WTC11 (cell line): ENCODE measurements around the gene ZFP92. TPM values are rescaled to one million over a fixed set of nuclear protein-coding genes. Genes with fewer than 3 reads are reported as not detected.

ENCODE experiments used
- ATAC-seq: fragments of 200-7000 bp; cut with Tn5 transposase; 2 replicates; pipeline ENCODE4 v1.10.0; 2021; ENCODE audit warnings: mild to moderate bottlenecking, moderate library complexity
- CTCF ChIA-PET: fragments of 300-600 bp; sonication (Branson Sonifier 250); formaldehyde crosslinking; loops from one replicate; lab custom pipeline; 2021; ENCODE audit warnings: antibody characterized with exemption; lab: Charles Lee
- POLR2A ChIA-PET: fragments of 350-600 bp; sonication (Branson Sonifier 250); formaldehyde crosslinking; loops from one replicate; lab custom pipeline; 2021; ENCODE audit warnings: antibody characterized with exemption; lab: Charles Lee
- DNase-seq: peaks from one replicate; pipeline ENCODE4 v3.0.0; 2021; ENCODE audit warnings: low spot score
- H3K27ac Mint-ChIP-seq: 2 replicates; pipeline ENCODE4 v1.8.0; 2021; ENCODE audit warnings: mixed read lengths
- H3K27me3 Mint-ChIP-seq: 2 replicates; pipeline ENCODE4 v1.8.0; 2021; ENCODE audit warnings: low read depth, mild to moderate bottlenecking, moderate library complexity, mixed read lengths
- H3K36me3 Mint-ChIP-seq: 2 replicates; pipeline ENCODE4 v1.8.0; 2021; ENCODE audit warnings: mixed read lengths
- H3K4me1 Mint-ChIP-seq: 2 replicates; pipeline ENCODE4 v1.8.0; 2022; ENCODE audit warnings: mixed read lengths
- H3K4me3 Mint-ChIP-seq: 2 replicates; pipeline ENCODE4 v1.8.0; 2021; ENCODE audit warnings: mild to moderate bottlenecking, moderate library complexity, mixed read lengths
- H3K9me3 Mint-ChIP-seq: 2 replicates; pipeline ENCODE4 v1.8.0; 2021; ENCODE audit warnings: mixed read lengths
- ELF4 ChIP-seq: sonication (generic); formaldehyde crosslinking; IDR thresholded peaks from 2 replicates; pipeline ENCODE4 v1.8.1; 2022; ENCODE audit warnings: low read depth, mild to moderate bottlenecking, moderate library complexity, missing genetic modification reagents
- FOXK1 ChIP-seq: sonication (generic); formaldehyde crosslinking; IDR thresholded peaks from 2 replicates; pipeline ENCODE4 v1.8.0; 2022; ENCODE audit warnings: mild to moderate bottlenecking, moderate library complexity, missing genetic modification reagents
- GRHL2 ChIP-seq: fragments of 250-450 bp; sonication (Bioruptor Pico); IDR thresholded peaks from 2 replicates; pipeline ENCODE4 v1.8.0; 2022; ENCODE audit warnings: mild to moderate bottlenecking, moderate library complexity; ENCODE audit not compliant: insufficient replicate concordance, severe bottlenecking
- KAT7 ChIP-seq: sonication (generic); formaldehyde crosslinking; IDR thresholded peaks from 2 replicates; pipeline ENCODE4 v1.8.1; 2023; ENCODE audit warnings: missing genetic modification reagents, mild to moderate bottlenecking, borderline replicate concordance
- MXD4 ChIP-seq: fragments of 250-450 bp; sonication (Bioruptor Pico); IDR thresholded peaks from 2 replicates; pipeline ENCODE4 v1.8.0; 2021; ENCODE audit warnings: mild to moderate bottlenecking, moderate library complexity, borderline replicate concordance
- NR3C1 ChIP-seq: sonication (generic); formaldehyde crosslinking; conservative IDR thresholded peaks from 2 replicates; pipeline ENCODE4 v1.8.1; 2023; ENCODE audit warnings: low read depth, mild to moderate bottlenecking, missing genetic modification reagents
- TCF7 ChIP-seq: sonication (generic); formaldehyde crosslinking; IDR thresholded peaks from 2 replicates; pipeline ENCODE4 v1.8.0; 2022; ENCODE audit warnings: mild to moderate bottlenecking, low read depth, missing genetic modification reagents, moderate library complexity
- TEAD1 ChIP-seq: sonication (generic); formaldehyde crosslinking; IDR thresholded peaks from 2 replicates; pipeline ENCODE4 v1.8.0; 2022; ENCODE audit warnings: mild to moderate bottlenecking, missing genetic modification reagents
- TP53 ChIP-seq: sonication (generic); formaldehyde crosslinking; IDR thresholded peaks from 2 replicates; pipeline ENCODE4 v1.8.1; 2023; ENCODE audit warnings: mild to moderate bottlenecking, missing genetic modification reagents
- ZNF138 ChIP-seq: sonication (generic); formaldehyde crosslinking; conservative IDR thresholded peaks from 2 replicates; pipeline ENCODE4 v1.8.1; 2022; ENCODE audit warnings: mild to moderate bottlenecking, moderate library complexity, missing genetic modification reagents
- total RNA-seq: library from RNA; stranded (reverse); gene quantifications from 3 replicates; pipeline ENCODE4 v1.2.3, GENCODE V29; 2021
- TF ChIP-seq, protein P1 (sequence below): fragments of 250-450 bp; sonication (Bioruptor Pico); IDR thresholded peaks from 2 replicates; pipeline ENCODE4 v2.1.2; 2022; ENCODE audit warnings: mild to moderate bottlenecking, moderate library complexity
- TF ChIP-seq, protein P2 (sequence below): fragments of 250-450 bp; sonication (Bioruptor Pico); IDR thresholded peaks from 2 replicates; pipeline ENCODE4 v1.9.0; 2021; ENCODE audit warnings: moderate library complexity, mild to moderate bottlenecking, inconsistent platforms, borderline replicate concordance
- TF ChIP-seq, protein P3 (sequence below): fragments of 250-450 bp; sonication (Bioruptor Pico); IDR thresholded peaks from 2 replicates; pipeline ENCODE4 v1.8.0; 2021; ENCODE audit warnings: mild to moderate bottlenecking
- TF ChIP-seq, protein P4 (sequence below): sonication (generic); formaldehyde crosslinking; conservative IDR thresholded peaks from 2 replicates; pipeline ENCODE4 v1.8.1; 2022; ENCODE audit warnings: mild to moderate bottlenecking, missing genetic modification reagents
- TF ChIP-seq, protein P5 (sequence below): sonication (generic); formaldehyde crosslinking; IDR thresholded peaks from 2 replicates; pipeline ENCODE4 v1.8.0; 2023; ENCODE audit warnings: missing genetic modification reagents

The ZFP92 gene
- total RNA-seq, 1 experiment from 2014 or later: 0.31 TPM

DNA sequence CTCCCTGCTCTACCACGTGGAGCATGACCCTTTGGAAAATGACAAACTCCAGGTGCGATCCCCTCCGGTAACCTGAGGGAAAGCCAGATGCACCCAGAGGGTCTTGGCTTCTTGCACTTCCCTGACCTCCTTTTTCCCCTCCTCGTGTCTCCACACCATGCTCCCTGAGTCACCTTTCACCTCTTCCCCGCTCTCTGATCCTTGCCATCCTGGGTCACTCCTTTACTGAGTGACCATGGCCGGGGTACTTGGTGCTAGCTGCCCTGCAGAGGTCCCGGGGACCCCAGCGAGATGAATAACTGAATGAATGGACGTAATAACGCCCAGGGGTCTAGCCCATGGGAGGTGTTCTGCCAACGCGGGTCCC is 401 bp upstream of the ZFP92 start:
- Mint-ChIP-seq H3K4me1 (peaks cover 8% of the 10 kb centered on the region), H3K36me3 (no peaks in the 10 kb centered on the region), H3K27ac (no peak overlapping the region), H3K4me3 (peak overlapping the region; percentile 59), H3K27me3 (peaks cover 19% of the 10 kb centered on the region), H3K9me3 (no peaks in the 10 kb centered on the region)
- POLR2A ChIA-PET: no interaction called here
- DNase-seq: no peak
- ATAC-seq: no peak
- TF ChIP-seq TCF7 (CRISPR knock-in tag): no peak
- no peak for TF ChIP-seq TP53 (CRISPR knock-in tag)
- TF ChIP-seq, protein P1, sequence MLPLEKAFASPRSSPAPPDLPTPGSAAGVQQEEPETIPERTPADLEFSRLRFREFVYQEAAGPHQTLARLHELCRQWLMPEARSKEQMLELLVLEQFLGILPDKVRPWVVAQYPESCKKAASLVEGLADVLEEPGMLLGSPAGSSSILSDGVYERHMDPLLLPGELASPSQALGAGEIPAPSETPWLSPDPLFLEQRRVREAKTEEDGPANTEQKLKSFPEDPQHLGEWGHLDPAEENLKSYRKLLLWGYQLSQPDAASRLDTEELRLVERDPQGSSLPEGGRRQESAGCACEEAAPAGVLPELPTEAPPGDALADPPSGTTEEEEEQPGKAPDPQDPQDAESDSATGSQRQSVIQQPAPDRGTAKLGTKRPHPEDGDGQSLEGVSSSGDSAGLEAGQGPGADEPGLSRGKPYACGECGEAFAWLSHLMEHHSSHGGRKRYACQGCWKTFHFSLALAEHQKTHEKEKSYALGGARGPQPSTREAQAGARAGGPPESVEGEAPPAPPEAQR (CRISPR knock-in tag): no peak
- TF ChIP-seq MXD4 (CRISPR knock-in tag): no peak
- TF ChIP-seq GRHL2: no peak
- no peak for TF ChIP-seq KAT7
- CTCF ChIA-PET: interaction anchor here (1.0 kb wide), 1 partner anchor 32 kb away, joined by 3 read pairs; no protein-coding TSS in a partner anchor

DNA sequence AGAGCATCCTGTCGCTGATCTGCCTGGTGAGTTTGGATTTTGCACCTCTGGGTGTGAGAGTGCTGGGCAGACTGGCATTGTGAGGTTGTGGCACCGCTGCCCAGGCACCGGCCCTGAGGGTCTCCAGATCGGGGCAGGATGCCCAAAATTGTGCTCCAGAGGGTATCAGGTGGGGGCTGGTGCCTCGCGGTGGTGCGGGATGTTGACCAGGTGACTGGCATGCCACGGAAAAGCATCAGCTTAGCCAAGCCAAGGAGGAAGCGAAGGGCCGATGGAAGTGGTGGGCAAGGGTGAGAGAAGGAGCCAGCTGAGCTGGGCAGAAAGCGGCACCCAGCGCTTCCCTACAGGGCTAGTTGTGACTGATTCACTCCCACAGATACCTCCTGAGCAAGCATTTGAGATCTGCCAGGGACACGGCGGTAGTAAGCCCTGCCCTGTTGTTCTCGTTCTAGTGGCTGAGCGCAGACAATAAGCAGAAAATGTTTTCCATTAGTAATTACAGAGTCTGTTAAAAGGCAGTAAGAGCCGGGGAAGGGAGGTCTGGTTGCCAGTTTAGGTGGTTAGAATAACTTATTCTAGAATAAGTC is 809 bp downstream of the ZFP92 start:
- no peaks in the 10 kb centered on the region for H3K36me3 Mint-ChIP-seq
- peaks cover 19% of the 10 kb centered on the region for H3K27me3 Mint-ChIP-seq
- peaks cover 8% of the 10 kb centered on the region for H3K4me1 Mint-ChIP-seq
- ChIA-PET CTCF (interaction anchor here (0.6 to 1.4 kb wide), 4 partner anchors 31 to 78 kb away, joined by 3 to 7 read pairs (median 3); partner anchors contain the start of genes HAUS7 and ZNF275), POLR2A (no interaction called here)
- no peak overlapping the region for H3K27ac Mint-ChIP-seq
- ATAC-seq: no peak
- no peaks in the 10 kb centered on the region for H3K9me3 Mint-ChIP-seq
- TF ChIP-seq, protein P2, sequence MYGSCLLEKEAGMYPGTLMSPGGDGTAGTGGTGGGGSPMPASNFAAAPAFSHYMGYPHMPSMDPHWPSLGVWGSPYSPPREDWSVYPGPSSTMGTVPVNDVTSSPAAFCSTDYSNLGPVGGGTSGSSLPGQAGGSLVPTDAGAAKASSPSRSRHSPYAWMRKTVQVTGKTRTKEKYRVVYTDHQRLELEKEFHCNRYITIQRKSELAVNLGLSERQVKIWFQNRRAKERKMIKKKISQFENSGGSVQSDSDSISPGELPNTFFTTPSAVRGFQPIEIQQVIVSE: no peak
- no peak for TF ChIP-seq FOXK1 (CRISPR knock-in tag)
- TF ChIP-seq, protein P3, sequence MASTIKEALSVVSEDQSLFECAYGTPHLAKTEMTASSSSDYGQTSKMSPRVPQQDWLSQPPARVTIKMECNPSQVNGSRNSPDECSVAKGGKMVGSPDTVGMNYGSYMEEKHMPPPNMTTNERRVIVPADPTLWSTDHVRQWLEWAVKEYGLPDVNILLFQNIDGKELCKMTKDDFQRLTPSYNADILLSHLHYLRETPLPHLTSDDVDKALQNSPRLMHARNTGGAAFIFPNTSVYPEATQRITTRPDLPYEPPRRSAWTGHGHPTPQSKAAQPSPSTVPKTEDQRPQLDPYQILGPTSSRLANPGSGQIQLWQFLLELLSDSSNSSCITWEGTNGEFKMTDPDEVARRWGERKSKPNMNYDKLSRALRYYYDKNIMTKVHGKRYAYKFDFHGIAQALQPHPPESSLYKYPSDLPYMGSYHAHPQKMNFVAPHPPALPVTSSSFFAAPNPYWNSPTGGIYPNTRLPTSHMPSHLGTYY (CRISPR knock-in tag): no peak
- TF ChIP-seq TEAD1: no peak
- TF ChIP-seq, protein P4, sequence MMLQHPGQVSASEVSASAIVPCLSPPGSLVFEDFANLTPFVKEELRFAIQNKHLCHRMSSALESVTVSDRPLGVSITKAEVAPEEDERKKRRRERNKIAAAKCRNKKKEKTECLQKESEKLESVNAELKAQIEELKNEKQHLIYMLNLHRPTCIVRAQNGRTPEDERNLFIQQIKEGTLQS (CRISPR knock-in tag): no peak
- no peak for TF ChIP-seq ZNF138 (CRISPR knock-in tag)
- H3K4me3 Mint-ChIP-seq: peak overlapping the region; percentile 52
- no peak for DNase-seq

DNA sequence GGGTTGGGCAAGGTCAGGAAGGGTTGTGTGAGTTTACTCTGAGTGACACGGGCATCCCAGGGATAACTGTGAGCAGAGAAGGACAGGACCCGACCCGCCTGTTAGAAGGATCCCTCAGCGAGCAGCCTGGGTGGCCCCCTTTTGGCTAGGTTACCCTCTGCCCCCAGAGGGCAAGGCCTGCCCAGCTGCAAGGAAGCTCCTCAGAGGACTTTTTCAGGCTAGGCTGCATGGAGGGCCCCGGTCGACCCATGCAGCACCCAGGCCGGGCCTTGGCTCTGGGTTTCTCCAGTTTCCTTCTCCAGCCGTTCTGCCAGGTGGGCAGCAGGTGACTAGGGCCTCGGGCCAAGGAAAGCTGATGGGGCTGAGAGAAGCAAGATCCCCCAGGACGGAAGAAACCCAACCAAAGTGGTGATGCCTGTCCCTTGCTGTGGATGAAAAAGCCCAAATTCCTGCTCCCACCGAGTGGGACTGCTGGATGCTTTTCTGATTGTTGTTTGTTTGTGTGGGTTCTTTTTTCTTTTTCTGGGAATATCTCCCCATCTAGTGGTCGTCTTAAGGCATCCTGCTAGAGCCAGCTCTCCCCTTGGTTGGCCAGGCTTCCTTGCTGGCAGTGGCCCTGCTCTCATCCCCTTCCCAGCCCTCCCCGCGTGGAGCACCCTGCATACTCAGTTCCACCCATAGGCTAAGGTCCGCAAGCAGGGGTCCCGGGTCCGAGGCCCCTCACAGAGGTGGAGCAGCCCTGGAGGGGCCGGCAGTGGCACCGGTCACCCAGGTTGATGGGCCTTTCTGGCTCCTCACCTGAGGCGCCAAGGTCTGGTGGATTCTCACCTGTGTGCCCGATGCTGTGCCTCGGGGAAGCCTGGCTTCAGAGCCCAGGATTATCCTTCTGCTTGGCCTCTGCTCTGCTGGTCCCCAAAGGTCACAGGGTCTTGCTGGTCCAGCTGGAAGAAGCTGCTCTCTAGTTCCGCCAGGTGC is 1.8 kb downstream of the ZFP92 start:
- Mint-ChIP-seq H3K4me3 (peak overlapping the region; percentile 16; the same call in 1 of the 2 replicates), H3K36me3 (no peaks in the 10 kb centered on the region), H3K27me3 (peaks cover 19% of the 10 kb centered on the region), H3K9me3 (no peaks in the 10 kb centered on the region), H3K27ac (no peak overlapping the region), H3K4me1 (peaks cover 14% of the 10 kb centered on the region)
- POLR2A ChIA-PET: no interaction called here
- ATAC-seq: 0 out of 2 replicates have a peak, but pooled peaks have one; percentile 21
- no peak for TF ChIP-seq NR3C1 (CRISPR knock-in tag)
- CTCF ChIA-PET: interaction anchor here (0.6 to 1.4 kb wide), 4 partner anchors 58 to 380 kb away, joined by 3 to 7 read pairs (median 4); partner anchors contain the start of genes HAUS7 and ZNF275
- no peak for DNase-seq

DNA sequence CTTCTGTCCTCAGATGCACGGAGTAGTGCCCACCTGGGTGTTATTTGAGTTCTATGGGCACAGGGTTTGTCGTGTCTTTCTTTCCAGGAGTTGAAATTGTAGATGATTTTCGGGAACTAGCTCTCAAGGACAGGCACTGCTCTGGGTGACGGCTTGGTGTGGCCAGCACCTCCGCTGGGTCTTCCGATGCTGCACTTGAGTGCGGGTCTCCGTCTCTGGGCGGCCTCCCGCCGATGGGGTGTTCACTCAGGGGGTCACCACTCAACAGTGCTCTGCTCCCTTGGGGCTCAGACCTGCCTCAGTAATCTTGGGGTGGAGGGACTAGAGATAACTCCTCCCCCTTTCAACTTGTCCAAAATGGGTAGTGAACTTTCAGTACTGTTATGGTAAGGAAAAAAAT is 2.5 kb downstream of the ZFP92 start:
- Mint-ChIP-seq H3K4me1 (peaks cover 17% of the 10 kb centered on the region), H3K36me3 (no peaks in the 10 kb centered on the region), H3K4me3 (no peak overlapping the region), H3K27ac (no peak overlapping the region), H3K9me3 (no peaks in the 10 kb centered on the region), H3K27me3 (peaks cover 19% of the 10 kb centered on the region)
- ChIA-PET CTCF (interaction anchor here (0.6 to 1.4 kb wide), 3 partner anchors 63 to 381 kb away, joined by 3 to 7 read pairs (median 4); partner anchors contain the start of gene ZNF275), POLR2A (no interaction called here)
- no peak for ATAC-seq
- no peak for TF ChIP-seq ELF4 (CRISPR knock-in tag)
- TF ChIP-seq, protein P5, sequence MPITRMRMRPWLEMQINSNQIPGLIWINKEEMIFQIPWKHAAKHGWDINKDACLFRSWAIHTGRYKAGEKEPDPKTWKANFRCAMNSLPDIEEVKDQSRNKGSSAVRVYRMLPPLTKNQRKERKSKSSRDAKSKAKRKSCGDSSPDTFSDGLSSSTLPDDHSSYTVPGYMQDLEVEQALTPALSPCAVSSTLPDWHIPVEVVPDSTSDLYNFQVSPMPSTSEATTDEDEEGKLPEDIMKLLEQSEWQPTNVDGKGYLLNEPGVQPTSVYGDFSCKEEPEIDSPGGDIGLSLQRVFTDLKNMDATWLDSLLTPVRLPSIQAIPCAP (CRISPR knock-in tag): no peak
- DNase-seq: no peak
